ENCODE data around the gene NUMBL.

NUMBL gene

GRCh38 chr19:40721140-40721486 lies 30.7 kb upstream of the NUMBL start:
- Mint-ChIP-seq H3K27ac (no peak overlapping the region), H3K36me3 (peaks cover 21% of the 10 kb centered on the region), H3K9me3 (no peaks in the 10 kb centered on the region), H3K4me3 (no peak overlapping the region), H3K4me1 (peaks cover 54% of the 10 kb centered on the region), H3K27me3 (no peaks in the 10 kb centered on the region)
- CTCF ChIA-PET, result interaction anchor here (2.2 kb wide), 1 partner anchor 86 kb away, joined by 5 read pairs; no protein-coding TSS in a partner anchor
- DNase-seq, result no peak

- Mint-ChIP-seq H3K27me3 (no peaks in the 10 kb centered on the region), H3K27ac (no peak overlapping the region), H3K36me3 (peaks cover 21% of the 10 kb centered on the region), H3K9me3 (no peaks in the 10 kb centered on the region), H3K4me3 (no peak overlapping the region), H3K4me1 (peaks cover 71% of the 10 kb centered on the region)
- no peak for DNase-seq
- CTCF ChIA-PET, result no interaction called here
Measured at GRCh38 chr19:40719414-40719894, 29.0 kb upstream of the NUMBL start.

- peaks cover 77% of the 10 kb centered on the region for H3K4me1 Mint-ChIP-seq
- peaks cover 21% of the 10 kb centered on the region for H3K36me3 Mint-ChIP-seq
- H3K9me3 Mint-ChIP-seq, result no peaks in the 10 kb centered on the region
- DNase-seq, result no peak
- no peak overlapping the region for H3K27ac Mint-ChIP-seq
- CTCF ChIA-PET, result no interaction called here
- H3K4me3 Mint-ChIP-seq, result peak overlapping the region; percentile 89
- H3K27me3 Mint-ChIP-seq, result no peaks in the 10 kb centered on the region
Measured at GRCh38 chr19:40718774-40719391, 28.4 kb upstream of the NUMBL start.

GRCh38 chr19:40717880-40718773 lies 27.7 kb upstream of the NUMBL start:
- Mint-ChIP-seq H3K27me3 (no peaks in the 10 kb centered on the region), H3K27ac (peak overlapping the region; percentile 84), H3K36me3 (peaks cover 17% of the 10 kb centered on the region), H3K4me3 (peak overlapping the region; percentile 89), H3K9me3 (no peaks in the 10 kb centered on the region), H3K4me1 (peaks cover 77% of the 10 kb centered on the region)
- CTCF ChIA-PET, result interaction anchor here (2.1 kb wide), 1 partner anchor 32 kb away, joined by 7 read pairs; the partner anchor contains the start of gene ACTMAP
- DNase-seq, result peak; percentile 23

- peak overlapping the region; percentile 89 for H3K4me3 Mint-ChIP-seq
- no peaks in the 10 kb centered on the region for H3K27me3 Mint-ChIP-seq
- CTCF ChIA-PET, result interaction anchor here (0.7 to 2.1 kb wide), 2 partner anchors 33 to 34 kb away, joined by 3 to 7 read pairs; partner anchors contain the start of gene ACTMAP
- no peaks in the 10 kb centered on the region for H3K9me3 Mint-ChIP-seq
- peaks cover 18% of the 10 kb centered on the region for H3K36me3 Mint-ChIP-seq
- H3K27ac Mint-ChIP-seq, result no peak overlapping the region
- peaks cover 78% of the 10 kb centered on the region for H3K4me1 Mint-ChIP-seq
- no peak for DNase-seq
Measured at GRCh38 chr19:40717325-40717879, 27.0 kb upstream of the NUMBL start.

GRCh38 chr19:40716482-40717324 lies 26.3 kb upstream of the NUMBL start, which contains the start of the genes COQ8B and ITPKC:
COQ8B (minus strand) TSS chr19:40716886; CDS start chr19:40714632, 2,254 bp downstream.
ITPKC (plus strand) TSS chr19:40717112; CDS start chr19:40717136, 24 bp downstream.
- Mint-ChIP-seq H3K9me3 (no peaks in the 10 kb centered on the region), H3K4me1 (peaks cover 73% of the 10 kb centered on the region), H3K36me3 (peaks cover 17% of the 10 kb centered on the region), H3K27me3 (no peaks in the 10 kb centered on the region), H3K27ac (peak within 1 kb of the TSS; percentile 93), H3K4me3 (peak within 1 kb of the TSS; percentile 93)
- CTCF ChIA-PET, result interaction anchor here (0.7 to 2.1 kb wide), 2 partner anchors 33 to 35 kb away, joined by 3 to 7 read pairs; partner anchors contain the start of gene ACTMAP
- DNase-seq, result peak; percentile 100

GRCh38 chr19:40716031-40716481 lies 25.6 kb upstream of the NUMBL start:
- H3K27me3 Mint-ChIP-seq, result no peaks in the 10 kb centered on the region
- H3K4me3 Mint-ChIP-seq, result peak overlapping the region; percentile 93
- peaks cover 22% of the 10 kb centered on the region for H3K36me3 Mint-ChIP-seq
- CTCF ChIA-PET, result interaction anchor here (2.1 kb wide), 1 partner anchor 34 kb away, joined by 7 read pairs; the partner anchor contains the start of gene ACTMAP
- peaks cover 79% of the 10 kb centered on the region for H3K4me1 Mint-ChIP-seq
- peak overlapping the region; percentile 93 for H3K27ac Mint-ChIP-seq
- DNase-seq, result peak; percentile 42
- H3K9me3 Mint-ChIP-seq, result no peaks in the 10 kb centered on the region

- no peaks in the 10 kb centered on the region for H3K27me3 Mint-ChIP-seq
- peaks cover 17% of the 10 kb centered on the region for H3K36me3 Mint-ChIP-seq
- peaks cover 65% of the 10 kb centered on the region for H3K4me1 Mint-ChIP-seq
- peak; percentile 97 for DNase-seq
- no peaks in the 10 kb centered on the region for H3K9me3 Mint-ChIP-seq
- CTCF ChIA-PET, result interaction anchor here (1.0 kb wide), 1 partner anchor 51 kb away, joined by 3 read pairs; no protein-coding TSS in a partner anchor
- peak overlapping the region; percentile 93 for H3K27ac Mint-ChIP-seq
- H3K4me3 Mint-ChIP-seq, result peak overlapping the region; percentile 93
Measured at GRCh38 chr19:40714441-40715299, 24.2 kb upstream of the NUMBL start.

- Mint-ChIP-seq H3K27ac (no peak overlapping the region), H3K4me3 (peak overlapping the region; percentile 93), H3K36me3 (peaks cover 22% of the 10 kb centered on the region), H3K27me3 (no peaks in the 10 kb centered on the region), H3K4me1 (peaks cover 58% of the 10 kb centered on the region), H3K9me3 (no peaks in the 10 kb centered on the region)
- CTCF ChIA-PET, result interaction anchor here (1.0 kb wide), 1 partner anchor 51 kb away, joined by 3 read pairs; no protein-coding TSS in a partner anchor
- no peak for DNase-seq
Measured at GRCh38 chr19:40713939-40714338, 23.5 kb upstream of the NUMBL start.

- no peaks in the 10 kb centered on the region for H3K9me3 Mint-ChIP-seq
- CTCF ChIA-PET, result no interaction called here
- peaks cover 30% of the 10 kb centered on the region for H3K36me3 Mint-ChIP-seq
- no peaks in the 10 kb centered on the region for H3K27me3 Mint-ChIP-seq
- no peak for DNase-seq
- no peak overlapping the region for H3K27ac Mint-ChIP-seq
- peaks cover 24% of the 10 kb centered on the region for H3K4me1 Mint-ChIP-seq
- no peak overlapping the region for H3K4me3 Mint-ChIP-seq
Measured at GRCh38 chr19:40709817-40710216, 19.4 kb upstream of the NUMBL start.

GRCh38 chr19:40707615-40708014 lies 17.2 kb upstream of the NUMBL start:
- Mint-ChIP-seq H3K9me3 (no peaks in the 10 kb centered on the region), H3K4me1 (peaks cover 10% of the 10 kb centered on the region), H3K36me3 (peaks cover 35% of the 10 kb centered on the region), H3K4me3 (no peak overlapping the region), H3K27me3 (no peaks in the 10 kb centered on the region), H3K27ac (no peak overlapping the region)
- no peak for DNase-seq
- CTCF ChIA-PET, result no interaction called here

- H3K27ac Mint-ChIP-seq, result no peak overlapping the region
- H3K4me3 Mint-ChIP-seq, result no peak overlapping the region
- CTCF ChIA-PET, result no interaction called here
- no peaks in the 10 kb centered on the region for H3K9me3 Mint-ChIP-seq
- no peak for DNase-seq
- H3K27me3 Mint-ChIP-seq, result no peaks in the 10 kb centered on the region
- H3K4me1 Mint-ChIP-seq, result peaks cover under 1% of the 10 kb centered on the region
- H3K36me3 Mint-ChIP-seq, result peaks cover 34% of the 10 kb centered on the region
Measured at GRCh38 chr19:40705950-40706619, 15.6 kb upstream of the NUMBL start.

Data from activated naive CD4-positive, alpha-beta T cell treated with anti-CD3 and anti-CD28 coated beads, Interleukin-2, amount 10 ng/mL, durations not matched to agents 7 days and 5 days (primary cell).